MM.1S (cell line): ENCODE data around the gene ITFG1.

Source experiments
- DNase-seq: peaks from one replicate; pipeline ENCODE4 v3.0.0-alpha.2; 2015
- H2AFZ ChIP-seq: fragments of 300-600 bp; sonication (generic); 2 replicates; pipeline ENCODE4 v1.6.0; 2016; ENCODE audit warnings: antibody characterized with exemption, low read length
- H3F3A ChIP-seq: fragments of 300-600 bp; sonication (generic); 2 replicates; pipeline ENCODE4 v1.6.1; 2016; ENCODE audit warnings: mild to moderate bottlenecking, antibody characterized with exemption, low read length, moderate library complexity, mixed read lengths; ENCODE audit not compliant: insufficient read depth
- H3K27ac ChIP-seq: fragments of 300-600 bp; sonication (generic); 2 replicates; pipeline ENCODE4 v1.5.1; 2016; ENCODE audit warnings: mild to moderate bottlenecking, low read length
- H3K27me3 ChIP-seq: fragments of 300-600 bp; sonication (generic); replicated peaks from 2 replicates; pipeline ENCODE4 v1.6.0; 2016; ENCODE audit warnings: low read length; ENCODE audit not compliant: insufficient read depth
- H3K36me3 ChIP-seq: fragments of 300-600 bp; sonication (generic); replicated peaks from 2 replicates; pipeline ENCODE4 v1.6.1; 2016; ENCODE audit warnings: mild to moderate bottlenecking, low read length, mixed read lengths; ENCODE audit not compliant: insufficient read depth
- H3K4me1 ChIP-seq: fragments of 300-600 bp; sonication (generic); 2 replicates; pipeline ENCODE4 v1.6.1; 2016; ENCODE audit warnings: low read length, mixed read lengths
- H3K4me2 ChIP-seq: fragments of 300-600 bp; sonication (generic); 2 replicates; pipeline ENCODE4 v1.6.0; 2016; ENCODE audit warnings: low read depth, low read length
- H3K4me3 ChIP-seq: fragments of 300-600 bp; sonication (generic); 2 replicates; pipeline ENCODE4 v1.5.1; 2016; ENCODE audit warnings: low read length, mixed read lengths
- H3K79me2 ChIP-seq: fragments of 300-600 bp; sonication (generic); 2 replicates; pipeline ENCODE4 v1.6.1; 2016; ENCODE audit warnings: mixed run types, low read length, mixed read lengths
- H3K9ac ChIP-seq: fragments of 300-600 bp; sonication (generic); 2 replicates; pipeline ENCODE4 v1.6.1; 2016; ENCODE audit warnings: low read length, mixed read lengths
- H3K9me2 ChIP-seq: fragments of 300-600 bp; sonication (generic); replicated peaks from 2 replicates; pipeline ENCODE4 v1.6.1; 2016; ENCODE audit warnings: mild to moderate bottlenecking, low read length, mixed read lengths; ENCODE audit not compliant: insufficient read depth
- H3K9me3 ChIP-seq: fragments of 300-600 bp; sonication (generic); replicated peaks from 2 replicates; pipeline ENCODE4 v1.6.1; 2016; ENCODE audit warnings: mild to moderate bottlenecking, low read length, mixed read lengths; ENCODE audit not compliant: insufficient read depth
- H4K20me1 ChIP-seq: fragments of 300-600 bp; sonication (generic); 2 replicates; pipeline ENCODE4 v1.6.1; 2016; ENCODE audit warnings: mild to moderate bottlenecking, low read length, moderate library complexity, mixed read lengths; ENCODE audit not compliant: insufficient read depth
- EZH2 ChIP-seq: fragments of 300-600 bp; sonication (generic); optimal IDR thresholded peaks from 2 replicates; pipeline ENCODE3; 2017; ENCODE audit warnings: low read depth, mild to moderate bottlenecking, antibody characterized with exemption, low read length, mixed read lengths
- EZH2phosphoT487 ChIP-seq: fragments of 300-600 bp; sonication (generic); IDR thresholded peaks from 2 replicates; pipeline ENCODE4 v1.6.1; 2018; ENCODE audit warnings: antibody characterized with exemption, low read length
- TF ChIP-seq, protein P1 (sequence below): fragments of 300-600 bp; sonication (generic); IDR thresholded peaks from 2 replicates; pipeline ENCODE4 v1.5.1; 2016; ENCODE audit warnings: antibody characterized with exemption, low read length, mixed read lengths

ITFG1 gene

DNA sequence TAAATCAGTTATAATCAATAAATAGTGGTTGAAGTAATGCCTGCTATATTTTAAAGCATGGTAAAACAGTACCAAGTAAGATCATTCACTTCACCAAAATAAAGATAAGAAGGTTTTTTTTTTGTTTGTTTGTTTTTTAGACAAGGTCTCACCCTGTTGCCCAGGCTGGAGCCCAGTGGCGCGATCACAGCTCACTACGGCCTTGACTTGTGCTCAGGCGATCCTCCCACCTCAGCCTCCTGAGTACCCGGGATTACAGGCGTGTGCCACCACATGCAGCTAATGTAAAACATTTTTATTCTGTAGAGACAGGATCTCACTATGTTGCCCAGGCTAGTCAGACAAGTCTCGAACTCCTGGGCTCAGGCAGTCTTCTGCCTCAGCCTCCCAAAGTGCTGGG is 232.6 kb downstream of the ITFG1 start:
- no peak overlapping the region for H3K27ac ChIP-seq
- H3F3A ChIP-seq, result no peaks in the 10 kb centered on the region
- H3K79me2 ChIP-seq, result no peaks in the 10 kb centered on the region
- no peaks in the 10 kb centered on the region for H3K4me1 ChIP-seq
- H3K4me2 ChIP-seq, result no peak overlapping the region
- no peak for DNase-seq
- H3K9me3 ChIP-seq, result no peaks in the 10 kb centered on the region
- H3K36me3 ChIP-seq, result no peaks in the 10 kb centered on the region
- H2AFZ ChIP-seq, result no peak overlapping the region
- TF ChIP-seq, protein P1, sequence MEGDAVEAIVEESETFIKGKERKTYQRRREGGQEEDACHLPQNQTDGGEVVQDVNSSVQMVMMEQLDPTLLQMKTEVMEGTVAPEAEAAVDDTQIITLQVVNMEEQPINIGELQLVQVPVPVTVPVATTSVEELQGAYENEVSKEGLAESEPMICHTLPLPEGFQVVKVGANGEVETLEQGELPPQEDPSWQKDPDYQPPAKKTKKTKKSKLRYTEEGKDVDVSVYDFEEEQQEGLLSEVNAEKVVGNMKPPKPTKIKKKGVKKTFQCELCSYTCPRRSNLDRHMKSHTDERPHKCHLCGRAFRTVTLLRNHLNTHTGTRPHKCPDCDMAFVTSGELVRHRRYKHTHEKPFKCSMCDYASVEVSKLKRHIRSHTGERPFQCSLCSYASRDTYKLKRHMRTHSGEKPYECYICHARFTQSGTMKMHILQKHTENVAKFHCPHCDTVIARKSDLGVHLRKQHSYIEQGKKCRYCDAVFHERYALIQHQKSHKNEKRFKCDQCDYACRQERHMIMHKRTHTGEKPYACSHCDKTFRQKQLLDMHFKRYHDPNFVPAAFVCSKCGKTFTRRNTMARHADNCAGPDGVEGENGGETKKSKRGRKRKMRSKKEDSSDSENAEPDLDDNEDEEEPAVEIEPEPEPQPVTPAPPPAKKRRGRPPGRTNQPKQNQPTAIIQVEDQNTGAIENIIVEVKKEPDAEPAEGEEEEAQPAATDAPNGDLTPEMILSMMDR, result no peak
- no peak for TF ChIP-seq EZH2phosphoT487
- TF ChIP-seq EZH2, result no peak
- no peak overlapping the region for H3K4me3 ChIP-seq
- H3K9ac ChIP-seq, result no peak overlapping the region
- no peaks in the 10 kb centered on the region for H3K27me3 ChIP-seq
- no peaks in the 10 kb centered on the region for H3K9me2 ChIP-seq
- no peaks in the 10 kb centered on the region for H4K20me1 ChIP-seq

DNA sequence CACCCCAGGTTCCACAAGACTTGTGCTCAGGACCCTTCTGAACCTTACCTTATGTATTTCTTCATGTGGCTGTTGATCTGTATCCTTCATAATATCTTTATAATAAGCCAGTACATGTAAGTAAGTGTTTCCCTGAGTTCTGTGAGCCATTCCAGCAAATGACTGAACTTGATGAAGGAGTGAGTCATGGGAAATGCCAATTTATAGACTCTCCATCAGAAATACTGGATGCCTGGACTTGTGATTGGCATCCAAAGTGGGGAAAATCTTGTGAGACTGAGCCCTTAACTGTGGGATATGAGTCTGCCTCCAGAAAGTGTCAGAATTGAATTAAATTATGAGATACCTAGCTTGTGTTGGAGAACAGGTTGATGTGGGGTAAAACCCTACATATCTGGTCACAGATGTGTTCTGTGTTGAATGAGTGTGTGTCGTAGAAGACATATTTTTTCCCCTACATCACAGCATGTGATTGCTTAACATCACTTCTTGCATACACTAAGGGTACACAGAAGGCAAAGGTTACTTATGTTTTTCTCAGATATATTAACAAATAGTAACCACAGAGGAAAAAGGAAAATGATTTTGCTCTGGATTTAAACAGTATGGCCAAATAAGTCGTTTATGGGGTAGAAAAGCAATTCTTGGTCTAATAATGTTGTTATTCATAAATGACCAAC is 247.0 kb downstream of the ITFG1 start:
- TF ChIP-seq EZH2, result no peak
- TF ChIP-seq EZH2phosphoT487, result no peak
- TF ChIP-seq, protein P1, result no peak
- no peaks in the 10 kb centered on the region for H3F3A ChIP-seq
- no peak overlapping the region for H3K4me2 ChIP-seq
- H4K20me1 ChIP-seq, result no peaks in the 10 kb centered on the region
- no peak for DNase-seq
- no peaks in the 10 kb centered on the region for H3K9me2 ChIP-seq
- H3K4me3 ChIP-seq, result no peak overlapping the region
- H3K79me2 ChIP-seq, result no peaks in the 10 kb centered on the region
- no peaks in the 10 kb centered on the region for H3K4me1 ChIP-seq
- no peak overlapping the region for H3K27ac ChIP-seq
- H2AFZ ChIP-seq, result no peak overlapping the region
- H3K9ac ChIP-seq, result no peak overlapping the region
- H3K9me3 ChIP-seq, result no peaks in the 10 kb centered on the region
- no peaks in the 10 kb centered on the region for H3K27me3 ChIP-seq
- no peaks in the 10 kb centered on the region for H3K36me3 ChIP-seq

DNA sequence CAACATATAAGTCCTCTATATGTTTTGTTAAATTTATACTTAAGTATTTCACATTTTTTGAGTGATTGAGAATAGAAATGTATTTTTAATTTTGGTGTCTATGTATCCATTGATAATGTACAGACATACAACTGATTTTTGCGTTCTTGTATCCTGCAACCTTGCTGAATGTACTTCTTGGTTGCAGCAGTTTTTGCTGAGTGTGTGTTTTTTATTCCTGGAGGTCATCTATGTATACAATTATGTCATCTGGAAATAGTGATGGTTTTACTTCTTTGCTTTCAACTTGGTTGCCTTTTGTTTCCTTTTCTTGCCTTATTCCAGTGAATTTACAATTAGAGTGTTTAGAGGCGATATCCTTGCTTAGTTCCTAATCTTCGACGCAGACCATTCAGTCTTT is 249.6 kb downstream of the ITFG1 start:
- Histone ChIP-seq H3K9me3 (no peaks in the 10 kb centered on the region), H3K79me2 (no peaks in the 10 kb centered on the region), H3K4me3 (no peak overlapping the region), H3F3A (no peaks in the 10 kb centered on the region), H3K4me1 (no peaks in the 10 kb centered on the region), H2AFZ (no peak overlapping the region), H3K27ac (no peak overlapping the region), H3K4me2 (no peak overlapping the region), H4K20me1 (no peaks in the 10 kb centered on the region), H3K9me2 (no peaks in the 10 kb centered on the region), H3K9ac (no peak overlapping the region), H3K27me3 (no peaks in the 10 kb centered on the region), H3K36me3 (no peaks in the 10 kb centered on the region)
- DNase-seq, result no peak
- TF ChIP-seq EZH2phosphoT487 (no peak), EZH2 (no peak)
- TF ChIP-seq, protein P1, result no peak
